Measurements from ENCODE around the gene TEX2.

DNA sequence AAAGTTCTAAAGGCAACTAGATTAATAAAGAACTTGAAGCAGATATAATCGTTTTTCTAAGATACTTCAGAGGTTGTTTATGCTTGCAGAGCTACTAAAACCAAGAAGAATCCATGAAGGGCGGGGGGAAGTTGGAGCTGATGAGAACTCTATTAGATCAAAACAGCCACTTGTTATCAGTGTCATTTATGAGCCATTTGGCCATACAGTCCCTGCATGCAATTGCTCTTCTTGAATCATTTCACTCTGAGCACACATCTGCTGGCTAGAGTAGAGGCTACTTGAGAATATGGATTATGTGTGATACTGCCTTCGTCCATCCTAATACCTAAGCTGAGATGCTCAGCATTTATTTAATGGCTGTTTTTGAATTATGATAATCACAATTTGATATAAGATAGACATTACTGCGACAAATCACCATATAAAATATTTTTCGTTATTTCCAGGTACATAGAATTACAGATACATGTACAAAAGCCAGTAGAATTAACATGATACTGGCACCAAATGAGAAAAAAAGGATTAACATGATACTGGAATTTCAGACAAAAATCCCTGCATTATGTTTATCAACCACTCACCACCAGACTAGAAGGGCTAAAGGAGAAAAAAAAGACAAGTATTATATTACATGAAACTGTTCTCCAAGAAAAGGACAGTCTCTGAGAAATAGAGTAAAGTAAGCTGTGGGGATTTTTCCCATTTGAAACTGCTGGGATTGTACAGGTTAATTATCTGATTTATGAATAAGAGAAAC, 64.5 kb downstream of the TEX2 start:
- TF ChIP-seq POLR2AphosphoS5 (IDR thresholded peaks at IDR 0.05) (no peak), POLR2A (IDR thresholded peaks at IDR 0.05) (no peak), EP300 (IDR thresholded peaks at IDR 0.05) (no peak)
- TF ChIP-seq, protein P1, sequence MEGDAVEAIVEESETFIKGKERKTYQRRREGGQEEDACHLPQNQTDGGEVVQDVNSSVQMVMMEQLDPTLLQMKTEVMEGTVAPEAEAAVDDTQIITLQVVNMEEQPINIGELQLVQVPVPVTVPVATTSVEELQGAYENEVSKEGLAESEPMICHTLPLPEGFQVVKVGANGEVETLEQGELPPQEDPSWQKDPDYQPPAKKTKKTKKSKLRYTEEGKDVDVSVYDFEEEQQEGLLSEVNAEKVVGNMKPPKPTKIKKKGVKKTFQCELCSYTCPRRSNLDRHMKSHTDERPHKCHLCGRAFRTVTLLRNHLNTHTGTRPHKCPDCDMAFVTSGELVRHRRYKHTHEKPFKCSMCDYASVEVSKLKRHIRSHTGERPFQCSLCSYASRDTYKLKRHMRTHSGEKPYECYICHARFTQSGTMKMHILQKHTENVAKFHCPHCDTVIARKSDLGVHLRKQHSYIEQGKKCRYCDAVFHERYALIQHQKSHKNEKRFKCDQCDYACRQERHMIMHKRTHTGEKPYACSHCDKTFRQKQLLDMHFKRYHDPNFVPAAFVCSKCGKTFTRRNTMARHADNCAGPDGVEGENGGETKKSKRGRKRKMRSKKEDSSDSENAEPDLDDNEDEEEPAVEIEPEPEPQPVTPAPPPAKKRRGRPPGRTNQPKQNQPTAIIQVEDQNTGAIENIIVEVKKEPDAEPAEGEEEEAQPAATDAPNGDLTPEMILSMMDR (IDR thresholded peaks at IDR 0.05), result no peak
